Measurements from ENCODE around the gene USHBP1.

GRCh38 chr19:17282488-17283125 is 18.1 kb upstream of the USHBP1 start:
- TF ChIP-seq CTCF (IDR thresholded peaks at IDR 0.05; ENCODE audit: insufficient read depth, low read length, poor library complexity, severe bottlenecking) (peak; percentile 77), EZH2phosphoT487 (conservative IDR thresholded peaks at IDR 0.05; ENCODE audit: low read length) (no peak)
